NT2/D1 (cell line): Measurements from ENCODE around the gene CCDC185.

ENCODE experiments used
- YY1 ChIP-seq: IDR thresholded peaks from 2 replicates; pipeline ENCODE4 v1.6.1; 2011; ENCODE audit not compliant: insufficient read length, insufficient read depth
- ZNF274 ChIP-seq: IDR thresholded peaks from 2 replicates; pipeline ENCODE4 v1.6.1; 2011; ENCODE audit warnings: mild to moderate bottlenecking, low read depth, low read length

DNA sequence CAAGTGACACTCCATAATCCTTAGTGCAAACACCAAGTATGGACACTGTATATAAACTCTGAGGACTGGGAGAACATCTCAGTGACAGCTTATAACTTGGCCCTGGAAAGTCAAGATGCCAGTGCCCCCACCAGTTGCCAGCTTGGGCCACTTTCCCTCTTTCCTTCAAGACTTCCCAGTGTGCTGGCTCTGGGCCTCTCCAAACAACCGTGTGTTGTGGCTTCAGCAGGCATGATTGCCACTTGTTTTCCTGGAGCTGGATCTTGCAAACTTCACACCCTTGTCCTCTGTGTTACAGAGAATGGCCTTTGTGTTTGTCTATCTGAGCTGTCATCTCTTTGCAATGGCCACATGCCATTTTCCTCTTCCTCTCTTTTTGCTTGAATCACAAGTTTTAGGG, 37.0 kb downstream of the CCDC185 start:
- TF ChIP-seq ZNF274 (no peak), YY1 (no peak)
